ENCODE results near the gene NEDD4L.

The NEDD4L gene

GRCh38 chr18:58172031-58172430, 128.0 kb downstream of the NEDD4L start:
- Mint-ChIP-seq H3K36me3 (ENCODE audit: low read depth) (peaks cover 36% of the 10 kb centered on the region), H3K27me3 (ENCODE audit: low read depth, poor library complexity) (no peaks in the 10 kb centered on the region), H3K27ac (no peak overlapping the region), H3K9me3 (no peaks in the 10 kb centered on the region), H3K4me1 (peaks cover 29% of the 10 kb centered on the region), H3K4me3 (no peak overlapping the region)
- TF ChIP-seq CTCF (IDR thresholded peaks at IDR 0.05), result no peak
- no peak for DNase-seq

GRCh38 chr18:58174285-58174684, 130.3 kb downstream of the NEDD4L start:
- TF ChIP-seq CTCF (IDR thresholded peaks at IDR 0.05), result no peak
- H3K27ac Mint-ChIP-seq, result no peak overlapping the region
- no peak for DNase-seq
- no peak overlapping the region for H3K4me3 Mint-ChIP-seq
- H3K4me1 Mint-ChIP-seq, result peaks cover 32% of the 10 kb centered on the region
- no peaks in the 10 kb centered on the region for H3K9me3 Mint-ChIP-seq
- no peaks in the 10 kb centered on the region for H3K27me3 Mint-ChIP-seq (ENCODE audit: low read depth, poor library complexity)
- H3K36me3 Mint-ChIP-seq (ENCODE audit: low read depth), result peaks cover 17% of the 10 kb centered on the region

- peaks cover 35% of the 10 kb centered on the region for H3K4me1 Mint-ChIP-seq
- peak overlapping the region; percentile 44 for H3K27ac Mint-ChIP-seq
- no peaks in the 10 kb centered on the region for H3K27me3 Mint-ChIP-seq (ENCODE audit: low read depth, poor library complexity)
- no peak overlapping the region for H3K4me3 Mint-ChIP-seq
- H3K9me3 Mint-ChIP-seq, result no peaks in the 10 kb centered on the region
- TF ChIP-seq CTCF (IDR thresholded peaks at IDR 0.05), result no peak
- peaks cover 12% of the 10 kb centered on the region for H3K36me3 Mint-ChIP-seq (ENCODE audit: low read depth)
- DNase-seq, result no peak
These were observed 131.2 kb downstream of the NEDD4L start for GRCh38 chr18:58175122-58175785.

- Mint-ChIP-seq H3K36me3 (ENCODE audit: low read depth) (peaks cover 12% of the 10 kb centered on the region), H3K9me3 (no peaks in the 10 kb centered on the region), H3K27me3 (ENCODE audit: low read depth, poor library complexity) (no peaks in the 10 kb centered on the region), H3K4me3 (no peak overlapping the region), H3K4me1 (peaks cover 39% of the 10 kb centered on the region), H3K27ac (peak overlapping the region; percentile 63)
- no peak for TF ChIP-seq CTCF (IDR thresholded peaks at IDR 0.05)
- no peak for DNase-seq
These were observed 131.8 kb downstream of the NEDD4L start for GRCh38 chr18:58175786-58176176.

- no peak for DNase-seq
- peak overlapping the region; percentile 17 for H3K27ac Mint-ChIP-seq
- H3K4me1 Mint-ChIP-seq, result peaks cover 40% of the 10 kb centered on the region
- peaks cover 2% of the 10 kb centered on the region for H3K36me3 Mint-ChIP-seq (ENCODE audit: low read depth)
- H3K27me3 Mint-ChIP-seq (ENCODE audit: low read depth, poor library complexity), result no peaks in the 10 kb centered on the region
- H3K9me3 Mint-ChIP-seq, result no peaks in the 10 kb centered on the region
- TF ChIP-seq CTCF (IDR thresholded peaks at IDR 0.05), result no peak
- no peak overlapping the region for H3K4me3 Mint-ChIP-seq
These were observed 133.1 kb downstream of the NEDD4L start for GRCh38 chr18:58177004-58177717.

All from nephron progenitor cell (in vitro differentiated cells).